T1000 (cell line): Measurements from ENCODE around the gene ITK.
A peak's percentile ranks its signal among the peaks of the same experiment; 100 is the strongest.

ENCODE experiments used
- DNase-seq: peaks from one replicate; lab custom pipeline; 2025; ENCODE audit warnings: mixed read lengths; lab: John Stamatoyannopoulos, UW

ITK gene

GRCh38 chr5:157180374-157181264 is at the start of gene ITK:
Gene ITK (plus strand): TSS chr5:157180840. CDS start chr5:157180978, 138 bp downstream.
- DNase-seq, result no peak

DNA sequence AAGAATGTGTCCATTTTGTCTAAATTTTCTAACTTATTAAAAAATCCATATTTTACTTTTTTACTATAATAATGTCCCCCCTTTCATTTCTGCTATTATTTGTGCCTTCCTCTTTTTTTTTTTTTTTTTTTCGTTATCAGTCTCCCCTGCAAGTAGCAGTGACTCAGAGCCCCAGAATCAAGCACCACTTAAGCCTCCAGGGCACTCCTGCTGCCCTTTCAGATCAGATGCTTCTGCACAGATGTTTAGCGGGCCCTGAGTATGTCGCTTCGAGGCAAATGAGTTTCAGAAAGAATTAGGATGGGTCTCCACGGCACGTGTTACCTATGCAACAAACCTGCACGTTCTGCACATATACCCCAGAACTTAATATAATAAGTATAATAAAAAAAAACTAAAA is 49.7 kb upstream of the ITK start:
- peak; percentile 4 for DNase-seq

GRCh38 chr5:157132281-157132612 is 48.4 kb upstream of the ITK start:
- DNase-seq, result no peak

DNA sequence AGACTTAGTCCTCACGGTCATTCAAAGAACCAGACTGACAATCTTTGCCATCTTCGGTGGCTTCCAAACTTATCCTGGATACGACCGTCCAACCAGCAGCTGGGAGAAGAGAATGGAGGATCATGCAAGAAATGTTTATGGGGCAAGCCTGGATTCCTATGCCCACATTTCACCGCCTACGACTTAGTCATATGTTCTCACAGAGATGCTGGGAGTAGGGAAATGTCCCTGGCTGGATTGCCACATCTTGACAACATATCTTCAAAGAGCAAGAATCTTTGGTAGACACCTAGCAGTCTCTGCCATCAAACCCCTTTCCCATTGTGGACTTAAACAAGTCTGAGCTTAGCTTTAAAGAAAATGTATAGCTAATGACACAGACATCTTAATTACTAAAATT is 42.9 kb upstream of the ITK start:
- no peak for DNase-seq

DNA sequence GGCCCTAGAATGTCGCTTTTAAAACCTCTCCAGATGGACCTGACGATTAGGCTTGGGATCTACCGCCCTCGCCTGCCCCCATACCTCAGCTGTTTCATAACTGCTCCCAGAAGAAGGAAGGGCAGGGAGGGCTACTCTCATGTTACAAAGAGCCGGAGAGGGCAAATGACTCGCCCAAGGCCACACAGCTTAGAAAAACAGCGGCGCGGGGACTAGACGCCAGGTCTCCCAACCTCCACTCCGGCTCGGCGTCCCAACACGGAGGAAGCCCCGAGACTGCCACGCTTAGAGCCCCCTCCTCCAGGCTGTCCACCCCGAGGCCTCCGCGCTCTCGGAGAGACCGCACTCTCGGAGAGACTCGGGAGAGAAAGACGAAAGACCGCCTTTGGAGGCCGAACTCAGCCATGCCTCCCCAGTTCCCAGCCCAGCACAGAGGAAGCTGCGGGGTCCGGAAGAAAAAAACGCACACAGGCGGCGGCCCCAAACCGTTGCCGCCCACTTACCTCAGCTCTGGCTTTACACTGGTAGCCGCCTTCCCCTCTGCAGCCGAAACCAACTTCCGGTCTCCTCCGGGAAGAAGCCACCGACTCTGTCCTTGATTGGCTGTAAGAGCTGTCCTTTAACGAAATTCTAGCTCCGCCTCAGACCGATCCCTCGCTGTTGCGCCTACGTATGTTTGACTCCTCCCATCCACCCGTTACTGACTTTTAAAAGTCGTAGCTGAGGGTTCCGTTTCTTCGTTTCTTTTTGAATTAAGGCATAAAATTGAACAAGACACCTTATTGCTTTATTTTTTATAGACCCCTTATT is 38.1 kb upstream of the ITK start, which contains the start of gene MED7:
TSS of gene MED7 (minus strand) at position 549 of the 810 bp plus-strand sequence. CDS start 3,434 bp downstream, outside the sequence.
- DNase-seq, result peak; percentile 80

GRCh38 chr5:157143127-157143971 is 37.3 kb upstream of the ITK start:
- DNase-seq, result no peak

- DNase-seq, result peak; percentile 16
Measured at GRCh38 chr5:157148734-157149615, 31.7 kb upstream of the ITK start.

GRCh38 chr5:157150995-157151394 is 29.6 kb upstream of the ITK start:
- no peak for DNase-seq

GRCh38 chr5:157155297-157155696 is 25.3 kb upstream of the ITK start:
- no peak for DNase-seq

DNA sequence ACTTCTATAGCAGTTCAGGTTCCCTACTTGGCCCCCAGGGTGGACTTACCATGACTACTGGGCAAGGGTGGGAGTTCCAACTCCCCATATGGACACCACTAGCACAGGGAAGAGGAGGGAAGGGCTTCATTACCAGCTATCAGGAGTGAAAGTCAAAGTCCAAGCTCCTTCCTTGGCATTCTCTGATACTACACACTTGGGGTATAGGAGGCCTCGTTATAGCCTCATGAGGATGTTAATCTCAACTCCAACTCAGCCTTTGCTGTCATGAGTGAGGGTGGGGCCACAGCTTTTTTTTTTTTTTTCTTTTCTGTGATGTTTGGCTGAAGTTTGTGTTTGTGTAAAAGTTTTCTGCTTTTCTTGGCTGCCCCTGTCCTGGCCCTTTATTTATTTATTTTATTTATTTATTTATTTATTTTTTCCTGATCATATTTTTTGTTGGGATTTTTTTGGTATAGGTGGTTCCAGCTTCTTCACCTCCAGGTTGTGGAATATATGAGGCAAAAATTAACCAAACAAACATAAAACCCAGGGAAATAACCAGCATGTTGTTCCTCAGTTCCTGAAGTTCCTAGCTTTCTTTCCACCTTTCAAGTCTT is 23.2 kb upstream of the ITK start:
- DNase-seq, result no peak

GRCh38 chr5:157159209-157159751 is 21.4 kb upstream of the ITK start:
- no peak for DNase-seq

GRCh38 chr5:157160001-157160400 is 20.6 kb upstream of the ITK start:
- DNase-seq, result no peak

GRCh38 chr5:157161996-157162395 is 18.6 kb upstream of the ITK start:
- no peak for DNase-seq

DNA sequence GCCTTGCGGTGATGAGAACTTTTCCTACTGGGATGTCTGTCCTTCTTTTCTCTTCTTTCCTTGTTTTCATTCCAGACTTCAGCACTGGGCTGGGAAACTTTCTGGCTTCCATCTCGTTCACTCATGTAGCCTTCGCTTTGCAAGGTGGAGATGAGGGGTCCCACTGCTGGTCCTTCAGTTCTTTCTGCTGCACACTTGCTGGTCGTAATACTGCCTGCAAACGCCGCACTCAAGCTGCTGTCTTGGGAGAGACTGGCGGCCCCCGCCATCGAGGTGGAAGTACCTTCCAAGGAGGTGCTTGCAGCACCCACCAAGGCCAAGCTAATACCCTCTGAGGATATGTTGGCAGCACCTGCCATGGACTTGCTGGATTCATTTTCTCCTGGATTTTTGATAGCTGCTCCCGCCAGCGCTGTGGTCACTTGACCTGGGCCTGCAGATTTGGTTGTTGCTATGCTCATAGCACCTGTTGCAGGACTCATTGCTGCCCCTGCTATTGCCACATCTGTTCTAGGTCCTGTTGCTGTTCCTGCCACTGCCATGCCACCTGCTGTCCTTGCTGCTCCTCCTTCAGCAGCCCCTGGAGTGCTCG is 17.6 kb upstream of the ITK start:
- DNase-seq, result no peak

- no peak for DNase-seq
Measured at GRCh38 chr5:157164521-157164920, 16.1 kb upstream of the ITK start.

GRCh38 chr5:157165261-157165660 is 15.4 kb upstream of the ITK start:
- DNase-seq, result no peak

GRCh38 chr5:157165668-157166067 is 15.0 kb upstream of the ITK start:
- DNase-seq, result no peak

DNA sequence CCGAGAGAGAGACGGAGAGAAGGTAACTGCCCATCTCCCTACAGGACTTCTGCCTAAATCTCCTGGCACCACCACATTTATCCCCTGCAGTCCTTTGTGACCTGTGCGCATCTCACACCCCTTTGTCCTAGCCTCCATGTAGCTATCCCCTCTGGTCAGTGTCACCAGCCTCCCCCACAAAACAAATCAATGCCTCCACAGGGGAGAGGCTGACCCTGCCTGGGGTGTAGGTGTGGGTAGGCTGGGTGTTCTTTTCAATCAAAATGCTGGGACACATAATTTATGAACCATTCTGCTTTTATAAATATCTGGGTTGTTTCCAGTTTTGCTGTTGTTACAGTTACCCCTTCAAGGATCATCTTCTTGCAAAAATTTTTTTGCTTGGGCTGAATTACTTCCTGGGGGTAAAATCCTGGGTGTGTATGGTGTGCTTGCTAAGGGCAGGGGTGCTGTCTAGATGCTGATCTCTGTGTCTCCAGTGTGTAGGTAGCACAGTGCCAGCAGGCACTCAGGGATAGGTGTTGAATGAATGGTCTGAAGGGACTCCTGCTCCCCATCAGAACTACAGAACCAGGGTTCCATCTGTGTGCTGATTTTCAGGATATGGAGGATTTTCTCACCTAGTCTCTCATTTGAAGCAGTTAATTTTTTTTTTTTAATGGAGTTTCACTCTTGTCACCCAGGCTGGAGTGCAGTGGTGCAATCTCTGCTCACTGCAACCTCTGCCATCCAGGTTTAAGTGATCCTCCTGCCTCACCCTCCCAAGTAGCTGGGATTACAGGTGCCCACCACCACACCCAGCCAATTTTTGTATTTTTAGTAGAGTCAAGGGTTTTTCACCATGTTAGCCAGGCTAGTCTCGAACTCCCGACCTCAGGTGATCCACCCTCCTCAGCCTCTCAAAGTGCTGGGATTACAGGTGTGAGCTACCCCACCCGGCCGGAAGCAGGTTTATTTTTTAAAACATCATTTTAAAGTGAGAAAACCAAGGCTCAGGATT is 14.1 kb upstream of the ITK start, which contains the start of gene GARIN3:
TSS of gene GARIN3 (minus strand) at position 51 of the 1,000 bp plus-strand sequence. CDS start 96 bp downstream, outside the sequence.
- no peak for DNase-seq
